ENCODE results near the gene YTHDF1. TPM values are rescaled to one million over a fixed set of nuclear protein-coding genes. Genes with fewer than 3 reads are reported as not detected.
A peak's percentile ranks its signal among the peaks of the same experiment; 100 is the strongest.
"Not testable (repeated sequence)": the region's sequence is repeated elsewhere in the genome, so short reads cannot be mapped to it uniquely, and the experiment has no call there.

Gene YTHDF1
- total RNA-seq, 1 donor from 2014 or later: 20.4 TPM

DNA sequence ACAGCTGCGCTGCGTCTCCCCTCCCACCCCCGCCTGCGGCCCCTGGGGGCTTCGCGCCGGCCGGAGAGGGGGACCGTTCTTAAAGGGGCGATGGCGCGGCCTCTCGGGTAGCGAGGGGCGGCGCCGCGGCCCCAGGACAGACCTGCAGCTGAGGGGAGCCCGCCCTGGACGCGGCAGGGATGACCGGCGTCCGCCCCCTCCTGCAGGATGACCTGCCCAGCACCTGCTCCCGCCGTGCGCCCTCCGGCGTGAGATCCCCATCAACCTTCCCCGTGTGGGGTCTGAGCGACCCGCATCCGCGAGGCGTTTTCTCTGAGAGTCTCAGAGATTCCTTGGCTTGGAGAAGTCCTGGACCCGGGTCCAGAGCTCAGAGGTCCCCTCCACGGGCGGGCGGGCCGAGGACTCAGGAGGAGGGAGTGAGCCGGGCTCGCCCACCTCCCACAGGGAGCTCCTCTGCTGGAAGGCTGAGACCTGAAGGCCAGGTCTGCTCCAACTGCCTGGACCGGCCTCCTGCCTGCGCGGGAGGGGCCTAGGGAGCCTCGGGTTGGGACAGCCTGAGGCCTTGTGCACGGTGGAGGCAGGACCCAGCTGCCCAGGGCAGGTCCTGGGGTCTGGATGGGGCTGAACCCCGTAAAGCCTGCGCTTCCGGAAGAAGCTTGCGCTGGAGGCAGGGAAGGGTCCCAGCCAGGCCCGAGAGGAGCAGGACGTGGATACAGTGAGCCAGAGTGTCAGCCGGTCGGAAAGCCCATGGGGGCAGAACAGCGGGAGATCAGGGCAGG is 38.9 kb upstream of the YTHDF1 start:
- H3K4me3 ChIP-seq (ENCODE audit: low read depth, low read length): no peak overlapping the region
- TF ChIP-seq, protein P1, sequence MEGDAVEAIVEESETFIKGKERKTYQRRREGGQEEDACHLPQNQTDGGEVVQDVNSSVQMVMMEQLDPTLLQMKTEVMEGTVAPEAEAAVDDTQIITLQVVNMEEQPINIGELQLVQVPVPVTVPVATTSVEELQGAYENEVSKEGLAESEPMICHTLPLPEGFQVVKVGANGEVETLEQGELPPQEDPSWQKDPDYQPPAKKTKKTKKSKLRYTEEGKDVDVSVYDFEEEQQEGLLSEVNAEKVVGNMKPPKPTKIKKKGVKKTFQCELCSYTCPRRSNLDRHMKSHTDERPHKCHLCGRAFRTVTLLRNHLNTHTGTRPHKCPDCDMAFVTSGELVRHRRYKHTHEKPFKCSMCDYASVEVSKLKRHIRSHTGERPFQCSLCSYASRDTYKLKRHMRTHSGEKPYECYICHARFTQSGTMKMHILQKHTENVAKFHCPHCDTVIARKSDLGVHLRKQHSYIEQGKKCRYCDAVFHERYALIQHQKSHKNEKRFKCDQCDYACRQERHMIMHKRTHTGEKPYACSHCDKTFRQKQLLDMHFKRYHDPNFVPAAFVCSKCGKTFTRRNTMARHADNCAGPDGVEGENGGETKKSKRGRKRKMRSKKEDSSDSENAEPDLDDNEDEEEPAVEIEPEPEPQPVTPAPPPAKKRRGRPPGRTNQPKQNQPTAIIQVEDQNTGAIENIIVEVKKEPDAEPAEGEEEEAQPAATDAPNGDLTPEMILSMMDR (conservative IDR thresholded peaks at IDR 0.05; ENCODE audit: low read depth, low read length): no peak
- DNase-seq (ENCODE audit: low read depth): no peak

DNA sequence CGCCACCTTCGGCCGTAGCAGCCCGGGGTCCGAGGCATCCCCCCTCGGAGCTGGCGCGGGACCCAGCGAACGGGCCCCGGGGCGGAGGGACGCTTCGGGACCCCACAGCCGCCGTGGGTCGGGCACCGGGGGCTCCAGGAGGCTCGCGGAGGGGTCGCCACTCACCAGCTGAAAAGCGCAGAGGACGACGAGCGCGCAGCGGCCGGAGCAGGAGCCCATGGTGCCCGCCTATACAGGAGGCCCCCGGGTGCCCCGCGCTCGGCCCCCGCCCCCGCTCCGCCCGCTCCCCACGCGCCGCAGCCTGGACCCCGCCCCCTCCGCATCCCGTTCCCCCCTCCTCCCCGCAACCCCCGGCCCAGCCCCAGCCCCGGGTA is 38.3 kb upstream of the YTHDF1 start, which contains the start of gene NKAIN4:
NKAIN4 (minus strand) TSS at position 232 of the 374 bp plus-strand sequence; CDS start at position 219, 13 bp downstream.
- DNase-seq (ENCODE audit: low read depth): no peak
- H3K4me3 ChIP-seq (ENCODE audit: low read depth, low read length): peak within 1 kb of the TSS; percentile 0
- TF ChIP-seq, protein P1 (conservative IDR thresholded peaks at IDR 0.05; ENCODE audit: low read depth, low read length): no peak

DNA sequence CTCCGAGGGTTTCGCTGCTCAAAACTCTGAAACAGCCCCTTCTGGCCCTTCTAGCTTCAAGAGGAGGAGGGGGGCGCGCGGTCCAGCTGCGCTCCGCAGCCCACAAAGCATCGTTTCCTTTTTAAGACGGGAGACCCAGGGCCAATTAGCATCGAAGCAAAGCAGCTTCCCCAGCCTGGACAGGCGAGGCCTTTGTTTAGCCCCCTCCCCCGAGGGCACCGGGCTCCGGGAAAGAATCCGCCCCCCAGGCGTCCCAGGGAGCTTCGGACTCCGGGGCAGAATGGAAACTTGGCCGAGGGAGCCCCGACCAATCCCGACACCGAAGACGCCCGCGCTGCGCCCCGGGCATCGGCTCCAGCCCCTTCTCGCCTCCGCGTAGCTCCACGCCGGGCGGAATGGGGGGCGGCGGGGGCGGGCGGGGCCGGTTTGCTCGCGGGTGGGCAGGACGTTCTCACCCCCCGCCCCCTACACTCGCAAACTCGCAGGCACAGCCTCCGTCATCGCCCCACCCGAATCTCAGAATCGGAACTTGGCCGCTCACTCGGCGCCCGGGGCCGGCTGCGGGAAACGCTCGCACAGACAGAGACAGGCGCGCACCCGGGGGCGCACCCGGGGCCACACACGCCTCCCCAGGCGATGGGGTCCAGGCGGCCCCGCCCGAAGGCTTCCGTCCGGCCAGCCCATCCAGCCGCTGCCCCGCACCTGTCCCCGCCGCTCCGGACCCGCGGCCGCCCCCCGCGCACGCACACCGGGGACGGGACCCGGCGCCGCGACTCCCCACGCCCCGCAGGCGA is 37.7 kb upstream of the YTHDF1 start:
- TF ChIP-seq, protein P1 (conservative IDR thresholded peaks at IDR 0.05; ENCODE audit: low read depth, low read length): no peak
- H3K4me3 ChIP-seq (ENCODE audit: low read depth, low read length): peak overlapping the region; percentile 0
- no peak for DNase-seq (ENCODE audit: low read depth)

DNA sequence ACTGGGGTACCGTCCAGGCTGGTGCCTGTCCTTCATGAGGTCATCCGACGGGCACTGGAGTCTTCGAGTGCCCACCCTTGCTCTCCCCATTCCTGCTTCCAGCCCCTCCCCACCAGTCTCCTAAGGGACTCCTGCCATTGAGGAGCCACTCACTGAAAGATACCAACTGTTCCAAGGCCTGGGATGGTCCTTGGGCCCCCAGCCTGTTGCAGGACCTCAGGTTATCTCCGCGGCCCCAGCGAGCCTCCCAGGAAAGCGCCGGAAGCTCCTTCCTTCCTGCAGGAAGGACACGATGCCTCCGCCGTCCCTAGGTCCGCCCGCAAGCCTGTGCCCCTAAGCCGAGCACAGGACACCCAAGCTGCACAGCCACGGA is 37.1 kb upstream of the YTHDF1 start:
- H3K4me3 ChIP-seq (ENCODE audit: low read depth, low read length): no peak overlapping the region
- TF ChIP-seq, protein P1 (conservative IDR thresholded peaks at IDR 0.05; ENCODE audit: low read depth, low read length): no peak
- DNase-seq (ENCODE audit: low read depth): no peak

DNA sequence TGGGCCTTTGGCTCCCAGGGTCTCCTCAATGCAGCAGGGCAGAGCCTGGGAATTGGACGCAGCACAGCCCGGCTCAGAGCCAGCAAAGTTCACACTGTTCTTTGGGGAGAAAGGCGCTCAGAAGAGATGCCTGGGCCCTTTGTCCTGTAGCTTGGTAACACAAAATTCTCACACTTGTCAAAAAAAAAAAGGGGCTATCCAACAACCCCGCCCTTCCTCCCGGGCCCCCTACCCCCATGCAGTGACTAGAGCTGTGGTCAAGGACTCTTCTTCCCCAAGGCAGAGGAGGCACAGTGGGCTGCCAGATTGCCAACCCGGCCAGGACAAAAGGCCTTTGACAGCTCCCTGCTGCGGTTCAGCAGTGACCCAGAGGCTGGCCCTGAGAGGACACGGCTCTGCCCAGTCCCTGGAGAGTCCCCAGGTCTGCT is 36.4 kb upstream of the YTHDF1 start:
- TF ChIP-seq, protein P1 (conservative IDR thresholded peaks at IDR 0.05; ENCODE audit: low read depth, low read length): no peak
- DNase-seq (ENCODE audit: low read depth): no peak
- no peak overlapping the region for H3K4me3 ChIP-seq (ENCODE audit: low read depth, low read length)

DNA sequence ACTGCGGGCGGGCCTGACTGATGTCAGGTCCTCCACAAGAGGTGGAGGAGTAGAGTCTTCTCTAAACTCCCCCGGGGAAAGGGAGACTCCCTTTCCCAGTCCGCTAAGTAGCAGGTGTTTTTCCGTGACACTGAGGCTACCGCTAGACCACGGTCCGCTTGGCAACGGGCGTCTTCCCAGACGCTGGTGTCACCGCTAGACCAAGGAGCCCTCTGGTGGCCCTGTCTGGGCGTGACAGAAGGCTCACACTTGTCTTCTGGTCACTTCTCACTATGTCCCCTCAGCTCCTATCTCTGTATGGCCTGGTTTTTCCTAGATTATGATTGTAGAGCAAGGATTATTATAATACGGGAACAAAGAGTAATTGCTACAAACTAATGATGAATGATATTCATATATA is 35.4 kb upstream of the YTHDF1 start:
- TF ChIP-seq, protein P1 (conservative IDR thresholded peaks at IDR 0.05; ENCODE audit: low read depth, low read length): peak; percentile 45
- not testable (repeated sequence) for DNase-seq (ENCODE audit: low read depth); H3K4me3 ChIP-seq (ENCODE audit: low read depth, low read length)

Data from epithelial cell of proximal tubule (primary cell).